IPS-18a (cell line): ENCODE data around the gene CTCFL.
A peak's percentile ranks its signal among the peaks of the same experiment; 100 is the strongest.
"Not testable (repeated sequence)": the region's sequence is repeated elsewhere in the genome, so short reads cannot be mapped to it uniquely, and the experiment has no call there.

Experiments
- H3K27ac ChIP-seq: one replicate; pipeline ENCODE4 v1.5.1; 2013; ENCODE audit warnings: low read length
- H3K27me3 ChIP-seq: one replicate; pipeline ENCODE4 v1.6.1; 2013; ENCODE audit warnings: mild to moderate bottlenecking, low read length; ENCODE audit not compliant: control insufficient read depth, insufficient read depth
- H3K36me3 ChIP-seq: one replicate; pipeline ENCODE4 v1.6.1; 2013; ENCODE audit warnings: low read depth, low read length; ENCODE audit not compliant: control insufficient read depth
- H3K4me1 ChIP-seq: one replicate; pipeline ENCODE4 v1.6.1; 2013; ENCODE audit warnings: low read depth, low read length; ENCODE audit not compliant: control insufficient read depth
- H3K4me3 ChIP-seq: one replicate; pipeline ENCODE4 v1.5.1; 2013; ENCODE audit warnings: low read length
- H3K9ac ChIP-seq: one replicate; pipeline ENCODE4 v1.6.1; 2013; ENCODE audit warnings: mild to moderate bottlenecking, low read length, moderate library complexity
- H3K9me3 ChIP-seq: one replicate; pipeline ENCODE4 v1.6.1; 2013; ENCODE audit warnings: low read depth, low read length; ENCODE audit not compliant: control insufficient read depth

Gene CTCFL

GRCh38 chr20:57500235-57500634, 24.7 kb downstream of the CTCFL start:
- H3K4me1 ChIP-seq = peaks cover 22% of the 10 kb centered on the region
- no peak overlapping the region for H3K9ac ChIP-seq
- H3K27ac ChIP-seq = no peak overlapping the region
- H3K36me3 ChIP-seq = no peaks in the 10 kb centered on the region
- H3K27me3 ChIP-seq = no peaks in the 10 kb centered on the region
- no peak overlapping the region for H3K4me3 ChIP-seq
- H3K9me3 ChIP-seq = no peaks in the 10 kb centered on the region

DNA sequence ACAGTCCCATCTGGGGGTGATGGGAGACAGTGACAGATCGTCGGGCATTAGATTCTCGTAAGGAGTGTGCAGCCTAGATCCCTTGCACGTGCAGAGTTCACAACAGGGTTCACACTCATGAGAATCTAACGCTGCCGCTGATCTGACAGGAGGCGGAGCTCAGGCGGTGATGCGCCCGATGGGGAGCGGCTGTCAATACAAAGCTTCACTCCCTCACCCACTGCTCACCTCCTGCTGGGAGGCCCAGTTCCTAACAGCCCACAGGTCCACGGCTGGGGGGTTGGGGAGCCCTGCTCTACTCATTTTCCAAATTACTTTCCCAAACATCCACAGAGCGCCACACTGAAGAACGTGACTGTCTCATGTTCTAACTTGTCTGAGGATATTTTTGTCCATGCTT, 25.3 kb downstream of the CTCFL start:
- Histone ChIP-seq H3K9ac (no peak overlapping the region), H3K4me1 (peaks cover 27% of the 10 kb centered on the region)

GRCh38 chr20:57498425-57499400, 26.2 kb downstream of the CTCFL start:
- Histone ChIP-seq H3K27ac (no peak overlapping the region), H3K9me3 (no peaks in the 10 kb centered on the region), H3K4me3 (peak overlapping the region; percentile 7), H3K36me3 (no peaks in the 10 kb centered on the region), H3K9ac (no peak overlapping the region), H3K27me3 (no peaks in the 10 kb centered on the region), H3K4me1 (peaks cover 27% of the 10 kb centered on the region)

More for the DNA sequence above, 25.3 kb downstream of the CTCFL start:
- Histone ChIP-seq H3K27me3 (no peaks in the 10 kb centered on the region), H3K27ac (no peak overlapping the region), H3K36me3 (no peaks in the 10 kb centered on the region), H3K9me3 (no peaks in the 10 kb centered on the region), H3K4me3 (no peak overlapping the region)

DNA sequence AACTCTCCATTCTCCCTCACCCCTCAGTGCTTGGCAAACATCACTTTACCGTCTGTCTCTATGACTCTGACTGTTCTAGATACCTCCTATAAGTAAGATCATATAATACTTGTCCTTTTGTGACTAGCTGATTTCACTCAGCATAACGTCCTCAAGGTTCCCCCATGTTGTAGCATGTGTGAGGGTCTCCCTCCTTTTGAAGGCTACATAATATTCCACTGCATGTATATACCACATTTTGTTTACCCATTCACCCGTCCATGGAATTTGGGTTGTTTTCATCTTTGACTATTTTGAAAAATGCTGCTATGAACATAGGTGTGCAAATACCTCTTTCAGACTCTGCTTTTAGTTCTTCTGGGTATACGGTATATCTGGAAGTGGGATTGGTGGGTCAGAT, 28.3 kb downstream of the CTCFL start:
- no peak overlapping the region for H3K9ac ChIP-seq
- H3K27ac ChIP-seq = no peak overlapping the region
- H3K36me3 ChIP-seq = no peaks in the 10 kb centered on the region
- no peak overlapping the region for H3K4me3 ChIP-seq
- no peaks in the 10 kb centered on the region for H3K27me3 ChIP-seq
- H3K9me3 ChIP-seq = no peaks in the 10 kb centered on the region
- peaks cover 28% of the 10 kb centered on the region for H3K4me1 ChIP-seq

- H3K27ac ChIP-seq = no peak overlapping the region
- no peak overlapping the region for H3K9ac ChIP-seq
- no peaks in the 10 kb centered on the region for H3K27me3 ChIP-seq
- H3K4me1 ChIP-seq = peaks cover 22% of the 10 kb centered on the region
- H3K36me3 ChIP-seq = no peaks in the 10 kb centered on the region
- H3K9me3 ChIP-seq = no peaks in the 10 kb centered on the region
- H3K4me3 ChIP-seq = no peak overlapping the region
Measured at GRCh38 chr20:57495978-57496377, 29.0 kb downstream of the CTCFL start.

DNA sequence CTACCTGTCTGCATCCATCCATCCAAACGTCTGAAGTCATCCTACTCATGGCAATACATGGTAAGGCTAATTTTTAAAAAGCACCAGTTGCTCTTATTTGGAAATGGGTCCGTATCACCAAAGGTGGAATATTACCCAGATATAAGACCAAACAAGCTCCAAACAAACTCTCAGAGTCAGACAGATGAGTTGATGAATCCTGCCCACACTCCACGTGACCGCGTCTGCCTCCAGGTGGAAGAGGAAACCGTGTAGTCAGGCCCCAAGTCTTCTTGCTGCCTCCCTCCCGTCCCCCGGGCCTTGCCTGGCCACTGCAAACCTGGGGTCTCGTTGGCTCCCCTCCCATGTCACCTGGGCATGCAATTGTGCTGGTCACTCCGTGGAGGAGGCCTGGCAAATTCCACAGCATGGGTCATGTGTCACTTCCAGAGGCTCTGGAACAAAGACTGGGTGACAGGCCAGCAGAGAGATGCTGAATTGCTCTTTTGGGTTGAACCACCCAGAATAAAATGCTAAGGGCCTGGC, 31.8 kb downstream of the CTCFL start:
- Histone ChIP-seq H3K9ac (no peak overlapping the region), H3K4me3 (no peak overlapping the region), H3K27ac (no peak overlapping the region), H3K36me3 (no peaks in the 10 kb centered on the region), H3K9me3 (no peaks in the 10 kb centered on the region), H3K4me1 (peaks cover 8% of the 10 kb centered on the region), H3K27me3 (no peaks in the 10 kb centered on the region)

DNA sequence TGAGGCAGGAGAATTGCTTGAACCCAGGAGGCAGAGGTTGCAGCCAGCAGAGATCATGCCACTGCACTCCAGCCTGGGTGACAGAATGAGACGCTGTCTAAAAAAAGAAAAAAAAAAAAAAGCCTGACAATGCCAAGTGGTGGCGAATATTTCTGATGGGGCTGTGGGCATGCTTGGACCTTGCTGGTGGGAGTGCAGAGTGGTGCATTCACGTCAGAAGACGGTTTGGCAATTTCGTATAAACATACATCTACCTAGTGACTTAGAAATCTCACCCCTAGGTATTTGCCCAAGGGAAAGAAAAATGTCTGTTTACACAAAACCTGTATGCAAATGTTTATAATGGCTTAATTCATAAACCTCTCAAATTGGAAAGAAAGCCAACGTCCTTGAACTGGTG, 33.6 kb downstream of the CTCFL start:
- H3K27ac ChIP-seq = no peak overlapping the region
- no peaks in the 10 kb centered on the region for H3K27me3 ChIP-seq
- no peaks in the 10 kb centered on the region for H3K36me3 ChIP-seq
- no peak overlapping the region for H3K4me3 ChIP-seq
- H3K4me1 ChIP-seq = peaks cover 8% of the 10 kb centered on the region
- H3K9ac ChIP-seq = no peak overlapping the region
- H3K9me3 ChIP-seq = no peaks in the 10 kb centered on the region

GRCh38 chr20:57488277-57488676, 36.7 kb downstream of the CTCFL start:
- not testable (repeated sequence) for H3K9ac ChIP-seq, H3K9me3 ChIP-seq, H3K36me3 ChIP-seq, H3K4me1 ChIP-seq, H3K27ac ChIP-seq, H3K27me3 ChIP-seq, H3K4me3 ChIP-seq

DNA sequence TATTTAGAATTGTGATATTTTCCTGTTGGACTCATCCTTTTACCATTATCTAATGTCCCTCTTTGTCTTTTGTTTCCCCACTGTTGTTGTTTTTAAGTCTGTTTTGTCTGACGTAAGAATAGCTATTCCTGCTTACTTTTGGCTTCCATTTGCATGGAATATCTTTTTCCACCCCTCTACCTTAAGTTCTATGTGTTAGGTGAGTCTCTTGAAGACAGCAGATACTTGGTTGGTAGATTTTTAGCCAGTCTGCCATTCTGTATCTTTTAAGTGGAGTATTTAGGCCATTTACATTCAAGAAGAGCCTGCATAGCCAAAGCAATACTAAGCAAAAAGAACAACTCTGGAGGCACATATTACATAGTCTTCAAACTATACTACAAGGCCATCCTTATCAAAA, 39.2 kb downstream of the CTCFL start:
- Histone ChIP-seq H3K4me1 (peaks cover 21% of the 10 kb centered on the region), H3K9me3 (no peaks in the 10 kb centered on the region), H3K36me3 (no peaks in the 10 kb centered on the region), H3K27ac (no peak overlapping the region), H3K4me3 (no peak overlapping the region), H3K9ac (no peak overlapping the region), H3K27me3 (no peaks in the 10 kb centered on the region)

DNA sequence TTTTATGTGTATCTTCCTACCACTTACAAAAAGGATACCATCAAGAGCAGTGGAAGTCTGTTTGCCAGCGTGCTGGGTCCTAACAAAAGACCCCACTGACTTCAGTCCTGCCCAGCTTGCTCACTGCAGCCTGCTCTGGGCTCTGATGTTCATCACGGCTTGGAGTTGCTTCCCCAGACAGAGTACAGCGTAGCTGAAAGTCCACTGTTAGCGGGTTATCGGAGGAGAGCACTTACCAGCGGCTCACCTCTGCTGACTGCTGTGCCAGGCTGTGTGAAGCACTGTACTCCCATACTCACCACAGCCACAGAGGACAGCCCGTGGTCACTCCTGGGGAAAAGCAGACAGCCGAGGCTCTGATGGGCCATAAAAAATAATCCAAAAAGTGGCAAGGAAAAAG, 40.2 kb downstream of the CTCFL start:
- Histone ChIP-seq H3K9ac (no peak overlapping the region), H3K4me1 (peaks cover 22% of the 10 kb centered on the region), H3K27ac (no peak overlapping the region), H3K4me3 (no peak overlapping the region), H3K27me3 (no peaks in the 10 kb centered on the region), H3K9me3 (no peaks in the 10 kb centered on the region), H3K36me3 (no peaks in the 10 kb centered on the region)

- Histone ChIP-seq H3K27me3 (no peaks in the 10 kb centered on the region), H3K27ac (no peak overlapping the region), H3K4me1 (peaks cover 22% of the 10 kb centered on the region), H3K4me3 (no peak overlapping the region), H3K9ac (no peak overlapping the region), H3K9me3 (no peaks in the 10 kb centered on the region), H3K36me3 (no peaks in the 10 kb centered on the region)
Measured at GRCh38 chr20:57483287-57484050, 41.5 kb downstream of the CTCFL start.
